Measurements from ENCODE around the gene TFAP2B.

Gene TFAP2B

DNA sequence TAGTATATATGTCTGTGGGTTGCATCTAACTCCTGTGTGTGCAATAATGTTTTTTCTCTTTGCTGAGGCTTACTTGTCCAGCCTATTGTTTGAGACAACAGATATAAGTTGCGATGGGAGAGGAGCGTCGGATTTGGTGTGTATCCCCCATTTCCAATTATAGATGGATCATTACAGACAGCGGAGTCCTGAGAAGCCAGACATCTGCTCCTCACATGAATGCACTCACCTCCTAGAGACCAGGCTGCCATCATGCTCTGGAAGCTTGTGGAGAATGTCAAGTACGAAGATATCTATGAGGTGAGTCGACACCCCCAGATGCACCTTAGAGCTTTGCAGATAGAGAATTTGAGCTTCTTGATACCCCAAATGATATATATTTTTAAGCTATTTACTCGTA lies at the start of gene TFAP2B:
TFAP2B (plus strand) TSS at position 199 of the 400 bp plus-strand sequence; CDS start at position 220, 21 bp downstream.
- Histone ChIP-seq H3K4me1 (ENCODE audit: insufficient read depth, insufficient read length) (peaks cover 3% of the 10 kb centered on the region), H3K9ac (ENCODE audit: insufficient read length, low read depth) (no peak within 1 kb of the TSS), H3K27me3 (ENCODE audit: insufficient read depth, insufficient read length) (peaks cover 80% of the 10 kb centered on the region), H3K36me3 (ENCODE audit: insufficient read depth, insufficient read length, low read length) (no peaks in the 10 kb centered on the region), H3K9me3 (ENCODE audit: insufficient read depth, low read length) (no peaks in the 10 kb centered on the region), H3K4me3 (ENCODE audit: insufficient read length, low read depth) (peak within 1 kb of the TSS; percentile 4)
- DNase-seq (ENCODE audit: low read depth, low spot score): no peak
- no peak for TF ChIP-seq YY1 (IDR thresholded peaks at IDR 0.05; ENCODE audit: insufficient read depth, insufficient read length)
- no peak for TF ChIP-seq ZNF274 (IDR thresholded peaks at IDR 0.05; ENCODE audit: low read depth, low read length)
- TF ChIP-seq SUZ12 (IDR thresholded peaks at IDR 0.05; ENCODE audit: extremely low read depth, insufficient read depth, insufficient read length): no peak

DNA sequence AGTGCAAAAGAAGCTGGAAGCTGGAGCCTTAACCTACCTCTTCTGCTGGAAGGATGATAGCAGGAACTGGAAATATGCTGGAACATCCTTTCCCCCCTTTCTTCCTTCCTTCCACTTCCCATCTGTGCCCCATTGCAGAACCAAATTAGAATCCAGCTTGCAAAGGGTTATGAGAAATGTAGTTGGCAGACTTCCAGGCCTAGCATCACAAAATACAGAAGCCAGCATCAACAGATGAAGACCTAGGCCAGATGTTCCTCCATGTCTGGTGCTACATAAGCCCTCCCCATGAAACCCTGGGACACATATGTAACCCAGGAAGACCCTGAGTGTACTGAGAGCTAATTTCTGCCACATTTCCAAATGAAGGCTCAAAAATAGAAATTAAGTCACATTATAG lies 40.0 kb upstream of the TFAP2B start:
- Histone ChIP-seq H3K9me3 (ENCODE audit: insufficient read depth, low read length) (no peaks in the 10 kb centered on the region), H3K4me1 (ENCODE audit: insufficient read depth, insufficient read length) (no peaks in the 10 kb centered on the region), H3K27me3 (ENCODE audit: insufficient read depth, insufficient read length) (no peaks in the 10 kb centered on the region), H3K9ac (ENCODE audit: insufficient read length, low read depth) (no peak overlapping the region), H3K4me3 (ENCODE audit: insufficient read length, low read depth) (no peak overlapping the region), H3K36me3 (ENCODE audit: insufficient read depth, insufficient read length, low read length) (no peaks in the 10 kb centered on the region)
- no peak for TF ChIP-seq SUZ12 (IDR thresholded peaks at IDR 0.05; ENCODE audit: extremely low read depth, insufficient read depth, insufficient read length)
- no peak for TF ChIP-seq YY1 (IDR thresholded peaks at IDR 0.05; ENCODE audit: insufficient read depth, insufficient read length)
- TF ChIP-seq ZNF274 (IDR thresholded peaks at IDR 0.05; ENCODE audit: low read depth, low read length): no peak
- no peak for DNase-seq (ENCODE audit: low read depth, low spot score)

DNA sequence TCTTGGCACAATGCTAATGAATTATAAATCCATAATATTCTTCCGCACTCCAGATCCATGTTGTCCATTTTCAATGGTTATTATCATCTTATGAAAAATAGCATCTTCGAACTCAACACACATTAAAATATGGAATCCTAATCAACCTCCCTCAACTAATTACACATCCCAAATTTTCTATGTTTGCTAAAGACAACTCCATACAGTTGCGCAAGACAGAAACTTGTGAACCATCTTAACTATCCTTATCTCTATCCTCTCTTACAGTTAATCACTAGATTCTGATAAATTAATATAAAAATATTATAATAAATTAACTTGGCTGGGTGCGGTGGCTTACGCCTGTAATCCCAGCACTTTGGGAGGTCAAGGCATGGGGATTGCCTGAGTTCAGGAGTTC lies 38.3 kb upstream of the TFAP2B start:
- Histone ChIP-seq H3K4me3 (ENCODE audit: insufficient read length, low read depth) (no peak overlapping the region), H3K27me3 (ENCODE audit: insufficient read depth, insufficient read length) (no peaks in the 10 kb centered on the region), H3K36me3 (ENCODE audit: insufficient read depth, insufficient read length, low read length) (no peaks in the 10 kb centered on the region), H3K9ac (ENCODE audit: insufficient read length, low read depth) (no peak overlapping the region), H3K9me3 (ENCODE audit: insufficient read depth, low read length) (no peaks in the 10 kb centered on the region), H3K4me1 (ENCODE audit: insufficient read depth, insufficient read length) (no peaks in the 10 kb centered on the region)
- TF ChIP-seq ZNF274 (IDR thresholded peaks at IDR 0.05; ENCODE audit: low read depth, low read length): no peak
- TF ChIP-seq SUZ12 (IDR thresholded peaks at IDR 0.05; ENCODE audit: extremely low read depth, insufficient read depth, insufficient read length): no peak
- no peak for TF ChIP-seq YY1 (IDR thresholded peaks at IDR 0.05; ENCODE audit: insufficient read depth, insufficient read length)
- DNase-seq (ENCODE audit: low read depth, low spot score): no peak

DNA sequence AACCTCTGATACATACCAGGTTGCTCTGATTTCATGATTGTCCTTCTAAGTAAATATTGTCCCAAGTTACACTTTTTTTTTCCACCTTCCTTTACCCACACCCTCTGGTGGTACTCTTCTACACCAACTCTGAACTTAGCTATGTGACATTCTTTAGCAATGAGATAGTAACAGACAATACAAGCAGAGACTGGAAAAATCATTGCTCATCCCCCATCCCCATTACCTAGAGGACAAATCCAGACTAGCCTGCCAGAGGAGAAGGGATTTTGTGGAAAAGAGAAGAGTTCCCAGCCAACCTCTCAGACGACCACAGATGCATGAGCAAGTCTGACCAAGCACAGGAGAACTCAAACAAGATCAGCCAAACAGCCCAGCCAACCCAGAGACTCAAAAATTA lies 32.8 kb upstream of the TFAP2B start:
- TF ChIP-seq YY1 (IDR thresholded peaks at IDR 0.05; ENCODE audit: insufficient read depth, insufficient read length): no peak
- TF ChIP-seq SUZ12 (IDR thresholded peaks at IDR 0.05; ENCODE audit: extremely low read depth, insufficient read depth, insufficient read length): no peak
- no peak for TF ChIP-seq ZNF274 (IDR thresholded peaks at IDR 0.05; ENCODE audit: low read depth, low read length)
- no peaks in the 10 kb centered on the region for H3K9me3 ChIP-seq (ENCODE audit: insufficient read depth, low read length)
- no peak overlapping the region for H3K4me3 ChIP-seq (ENCODE audit: insufficient read length, low read depth)
- no peaks in the 10 kb centered on the region for H3K36me3 ChIP-seq (ENCODE audit: insufficient read depth, insufficient read length, low read length)
- no peak for DNase-seq (ENCODE audit: low read depth, low spot score)
- no peaks in the 10 kb centered on the region for H3K4me1 ChIP-seq (ENCODE audit: insufficient read depth, insufficient read length)
- no peak overlapping the region for H3K9ac ChIP-seq (ENCODE audit: insufficient read length, low read depth)
- H3K27me3 ChIP-seq (ENCODE audit: insufficient read depth, insufficient read length): no peaks in the 10 kb centered on the region

DNA sequence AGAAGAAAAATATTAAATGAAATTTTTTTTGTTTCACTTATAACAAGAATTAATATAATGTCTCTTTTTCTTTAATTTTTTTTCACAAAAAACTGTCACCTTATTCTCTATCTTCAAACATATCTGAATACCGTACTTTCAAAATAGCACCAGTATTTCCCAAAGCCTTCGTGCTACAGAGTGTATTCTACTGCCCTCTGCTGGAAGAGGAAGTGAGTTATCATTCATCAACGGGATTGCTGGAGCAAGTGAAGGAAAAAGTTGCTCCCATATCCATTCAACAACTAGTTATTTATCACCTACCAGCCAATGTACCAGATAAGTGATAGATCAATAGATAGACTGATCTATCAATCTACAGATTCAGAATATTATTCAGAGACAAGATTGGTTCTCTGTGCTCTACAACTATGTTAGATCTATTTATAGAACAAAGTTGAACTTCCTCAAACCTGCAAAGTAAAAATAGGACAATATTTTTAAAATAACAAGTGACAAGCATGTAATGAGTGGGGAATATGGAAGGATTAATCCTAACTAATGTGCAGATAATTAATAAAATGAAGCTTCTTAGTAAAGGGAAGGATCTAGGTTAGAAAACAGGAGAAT lies 26.7 kb upstream of the TFAP2B start:
- no peaks in the 10 kb centered on the region for H3K27me3 ChIP-seq (ENCODE audit: insufficient read depth, insufficient read length)
- H3K36me3 ChIP-seq (ENCODE audit: insufficient read depth, insufficient read length, low read length): no peaks in the 10 kb centered on the region
- no peak overlapping the region for H3K4me3 ChIP-seq (ENCODE audit: insufficient read length, low read depth)
- no peaks in the 10 kb centered on the region for H3K4me1 ChIP-seq (ENCODE audit: insufficient read depth, insufficient read length)
- no peak overlapping the region for H3K9ac ChIP-seq (ENCODE audit: insufficient read length, low read depth)
- no peaks in the 10 kb centered on the region for H3K9me3 ChIP-seq (ENCODE audit: insufficient read depth, low read length)
- TF ChIP-seq SUZ12 (IDR thresholded peaks at IDR 0.05; ENCODE audit: extremely low read depth, insufficient read depth, insufficient read length) (no peak), YY1 (IDR thresholded peaks at IDR 0.05; ENCODE audit: insufficient read depth, insufficient read length) (no peak), ZNF274 (IDR thresholded peaks at IDR 0.05; ENCODE audit: low read depth, low read length) (no peak)
- DNase-seq (ENCODE audit: low read depth, low spot score): peak; percentile 33

DNA sequence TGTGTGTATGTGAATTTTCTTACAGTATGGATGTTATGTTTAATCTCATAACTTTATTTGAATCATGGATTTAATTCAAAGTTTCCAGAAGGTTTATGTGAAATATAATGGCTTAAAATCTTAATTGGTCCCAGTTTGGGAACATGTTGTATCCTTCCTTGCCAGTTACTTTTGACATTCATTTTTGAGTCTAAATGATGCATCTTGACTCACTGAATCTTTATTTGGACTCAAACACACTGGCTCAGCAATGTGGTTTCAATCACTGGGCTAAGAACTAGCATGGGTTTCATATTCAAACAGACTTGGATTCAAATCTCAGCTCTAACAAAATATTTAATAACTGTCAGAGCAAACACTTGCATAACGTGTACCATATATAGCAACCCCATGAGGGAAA lies 25.9 kb upstream of the TFAP2B start:
- no peaks in the 10 kb centered on the region for H3K9me3 ChIP-seq (ENCODE audit: insufficient read depth, low read length)
- H3K4me3 ChIP-seq (ENCODE audit: insufficient read length, low read depth): no peak overlapping the region
- no peaks in the 10 kb centered on the region for H3K4me1 ChIP-seq (ENCODE audit: insufficient read depth, insufficient read length)
- H3K27me3 ChIP-seq (ENCODE audit: insufficient read depth, insufficient read length): no peaks in the 10 kb centered on the region
- DNase-seq (ENCODE audit: low read depth, low spot score): no peak
- no peak overlapping the region for H3K9ac ChIP-seq (ENCODE audit: insufficient read length, low read depth)
- no peaks in the 10 kb centered on the region for H3K36me3 ChIP-seq (ENCODE audit: insufficient read depth, insufficient read length, low read length)
- TF ChIP-seq YY1 (IDR thresholded peaks at IDR 0.05; ENCODE audit: insufficient read depth, insufficient read length) (no peak), ZNF274 (IDR thresholded peaks at IDR 0.05; ENCODE audit: low read depth, low read length) (no peak), SUZ12 (IDR thresholded peaks at IDR 0.05; ENCODE audit: extremely low read depth, insufficient read depth, insufficient read length) (no peak)

DNA sequence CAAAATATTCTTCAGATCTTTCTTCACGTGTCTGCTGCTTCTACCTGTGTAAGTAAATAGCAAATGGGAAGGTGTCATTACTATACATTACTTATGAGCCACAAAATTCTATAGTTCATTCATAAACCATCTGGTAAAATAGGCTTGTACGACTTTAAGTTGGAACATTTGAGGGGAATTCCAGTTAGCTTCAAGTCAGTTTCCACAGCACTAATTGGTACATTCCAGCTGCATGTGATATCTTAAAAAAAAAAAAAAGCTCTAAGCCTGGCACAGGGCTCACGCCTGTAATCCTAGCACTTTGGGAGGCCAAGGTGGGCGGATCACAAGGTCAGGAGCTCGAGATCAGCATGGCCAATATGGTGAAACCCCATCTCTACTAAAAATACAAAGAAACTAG lies 23.1 kb upstream of the TFAP2B start:
- Histone ChIP-seq H3K4me3 (ENCODE audit: insufficient read length, low read depth) (no peak overlapping the region), H3K36me3 (ENCODE audit: insufficient read depth, insufficient read length, low read length) (no peaks in the 10 kb centered on the region), H3K9ac (ENCODE audit: insufficient read length, low read depth) (no peak overlapping the region), H3K4me1 (ENCODE audit: insufficient read depth, insufficient read length) (no peaks in the 10 kb centered on the region), H3K9me3 (ENCODE audit: insufficient read depth, low read length) (no peaks in the 10 kb centered on the region), H3K27me3 (ENCODE audit: insufficient read depth, insufficient read length) (no peaks in the 10 kb centered on the region)
- TF ChIP-seq ZNF274 (IDR thresholded peaks at IDR 0.05; ENCODE audit: low read depth, low read length): no peak
- no peak for TF ChIP-seq SUZ12 (IDR thresholded peaks at IDR 0.05; ENCODE audit: extremely low read depth, insufficient read depth, insufficient read length)
- TF ChIP-seq YY1 (IDR thresholded peaks at IDR 0.05; ENCODE audit: insufficient read depth, insufficient read length): no peak
- DNase-seq (ENCODE audit: low read depth, low spot score): no peak

All from NT2/D1 (cell line).